SJCRH30 (cell line): Measurements from ENCODE around the gene RASA3. TPM values are rescaled to one million over a fixed set of nuclear protein-coding genes. Genes with fewer than 3 reads are reported as not detected.

ENCODE experiments used
- DNase-seq, 2 experiments: peaks; one replicate each; pipeline ENCODE4 v3.0.0-alpha.2; 2015 to 2020
- H3K27ac ChIP-seq: fragments of 250-450 bp; sonication (Bioruptor Pico); 2 replicates; pipeline ENCODE4 v1.5.1; 2020; ENCODE audit warnings: mild to moderate bottlenecking, moderate library complexity
- H3K27me3 ChIP-seq: fragments of 250-450 bp; sonication (Bioruptor Pico); 2 replicates; pipeline ENCODE4 v1.5.1; 2020; ENCODE audit warnings: mild to moderate bottlenecking, moderate library complexity
- H3K36me3 ChIP-seq: fragments of 250-450 bp; sonication (Bioruptor Pico); 2 replicates; pipeline ENCODE4 v1.5.1; 2020; ENCODE audit warnings: mild to moderate bottlenecking, moderate library complexity
- H3K4me1 ChIP-seq: fragments of 250-450 bp; sonication (Bioruptor Pico); 2 replicates; pipeline ENCODE4 v1.5.1; 2020; ENCODE audit warnings: mild to moderate bottlenecking, moderate library complexity
- H3K4me3 ChIP-seq: fragments of 250-450 bp; sonication (Bioruptor Pico); 2 replicates; pipeline ENCODE4 v1.5.1; 2020; ENCODE audit warnings: mild to moderate bottlenecking, moderate library complexity
- H3K9me3 ChIP-seq: fragments of 250-450 bp; sonication (Bioruptor Pico); replicated peaks from 2 replicates; pipeline ENCODE4 v1.5.1; 2020; ENCODE audit warnings: mild to moderate bottlenecking, moderate library complexity
- total RNA-seq: library from RNA; depleted of rRNA; stranded (reverse); fragments of >200 nt; shearing (Covaris generic); gene quantifications from 2 replicates; pipeline ENCODE4 v1.2.3, GENCODE V29; 2014

Gene RASA3
- total RNA-seq, 1 experiment from 2014 or later, result 20.5 TPM

- no peaks in the 10 kb centered on the region for H3K9me3 ChIP-seq
- H3K36me3 ChIP-seq, result no peaks in the 10 kb centered on the region; the same call in 1 of the 2 replicates
- H3K4me3 ChIP-seq, result no peak overlapping the region
- no peaks in the 10 kb centered on the region for H3K4me1 ChIP-seq
- H3K27ac ChIP-seq, result no peak overlapping the region
- DNase-seq, result no peak
- no peaks in the 10 kb centered on the region for H3K27me3 ChIP-seq
Observed at GRCh38 chr13:114089751-114090400, 42.5 kb downstream of the RASA3 start.

DNA sequence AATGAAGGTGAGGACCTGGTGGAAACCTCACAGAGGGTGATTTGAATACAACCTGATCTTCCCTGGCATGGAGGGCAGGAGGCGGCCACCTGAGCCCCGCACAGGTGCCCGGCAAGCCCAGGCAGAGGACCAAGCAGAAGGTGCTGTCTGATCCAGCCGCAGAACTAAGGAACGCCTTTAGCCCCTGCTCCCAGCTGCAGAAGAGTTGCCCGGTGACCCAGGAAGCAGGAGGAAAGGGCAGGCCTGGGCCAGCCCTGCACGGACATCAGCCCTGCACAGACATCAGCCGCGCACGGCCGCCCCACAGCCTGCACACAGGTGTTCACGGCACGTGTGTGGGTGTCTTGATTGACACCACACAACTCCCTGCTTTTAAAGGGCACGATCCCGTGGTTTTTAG is 43.1 kb downstream of the RASA3 start:
- Histone ChIP-seq H3K27ac (no peak overlapping the region), H3K4me3 (no peak overlapping the region), H3K36me3 (no peaks in the 10 kb centered on the region; the same call in 1 of the 2 replicates), H3K9me3 (no peaks in the 10 kb centered on the region), H3K27me3 (no peaks in the 10 kb centered on the region), H3K4me1 (no peaks in the 10 kb centered on the region)
- no peak for DNase-seq

GRCh38 chr13:114088863-114089262 is 43.6 kb downstream of the RASA3 start:
- H3K4me1 ChIP-seq, result no peaks in the 10 kb centered on the region
- no peaks in the 10 kb centered on the region for H3K27me3 ChIP-seq
- no peak overlapping the region for H3K27ac ChIP-seq
- DNase-seq, result no peak
- H3K9me3 ChIP-seq, result no peaks in the 10 kb centered on the region
- H3K36me3 ChIP-seq, result no peaks in the 10 kb centered on the region; the same call in 1 of the 2 replicates
- H3K4me3 ChIP-seq, result no peak overlapping the region

DNA sequence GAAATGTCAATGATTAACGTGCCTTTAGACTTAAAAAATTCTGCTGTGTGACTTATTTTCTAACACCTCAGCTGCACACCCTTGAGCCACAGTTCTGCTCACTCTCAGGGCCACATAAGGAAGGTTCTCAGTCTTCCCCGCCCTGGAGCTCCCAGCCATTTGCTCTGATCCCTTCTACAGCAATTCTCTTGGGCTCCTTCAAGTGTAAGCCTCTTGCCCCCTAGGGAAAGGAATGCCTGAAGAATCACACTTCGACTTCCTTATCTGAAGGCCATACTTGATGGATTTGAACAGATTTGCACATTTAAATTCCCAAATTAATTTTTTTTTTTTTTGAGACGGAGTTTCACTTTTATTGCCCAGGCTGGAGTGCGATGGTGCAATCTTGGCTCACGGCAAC is 44.2 kb downstream of the RASA3 start:
- no peaks in the 10 kb centered on the region for H3K36me3 ChIP-seq
- H3K9me3 ChIP-seq, result no peaks in the 10 kb centered on the region
- H3K4me3 ChIP-seq, result no peak overlapping the region
- H3K27me3 ChIP-seq, result no peaks in the 10 kb centered on the region
- no peaks in the 10 kb centered on the region for H3K4me1 ChIP-seq
- DNase-seq, result no peak
- H3K27ac ChIP-seq, result no peak overlapping the region

DNA sequence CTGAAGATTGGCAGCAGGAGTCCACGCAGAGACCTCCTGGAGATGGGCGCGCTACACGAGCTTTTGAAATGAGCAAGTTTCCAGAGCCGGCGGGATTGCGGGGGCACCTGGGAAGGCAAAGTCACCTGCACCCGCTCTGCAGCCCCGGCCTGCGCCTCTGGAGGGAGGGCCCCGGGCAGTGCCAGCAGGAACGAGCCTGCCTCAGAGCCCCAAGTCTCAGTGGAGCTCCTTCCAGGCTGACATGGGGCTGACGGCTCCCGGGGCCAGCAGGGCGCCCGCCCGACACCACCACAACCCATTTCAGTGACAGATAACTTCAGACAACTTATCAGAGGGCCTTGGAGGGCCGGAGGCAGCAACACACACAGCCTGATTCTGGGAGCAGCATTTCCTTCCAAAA is 45.0 kb downstream of the RASA3 start:
- Histone ChIP-seq H3K27me3 (no peaks in the 10 kb centered on the region), H3K36me3 (no peaks in the 10 kb centered on the region), H3K9me3 (no peaks in the 10 kb centered on the region), H3K27ac (no peak overlapping the region), H3K4me1 (no peaks in the 10 kb centered on the region), H3K4me3 (no peak overlapping the region)
- no peak for DNase-seq

DNA sequence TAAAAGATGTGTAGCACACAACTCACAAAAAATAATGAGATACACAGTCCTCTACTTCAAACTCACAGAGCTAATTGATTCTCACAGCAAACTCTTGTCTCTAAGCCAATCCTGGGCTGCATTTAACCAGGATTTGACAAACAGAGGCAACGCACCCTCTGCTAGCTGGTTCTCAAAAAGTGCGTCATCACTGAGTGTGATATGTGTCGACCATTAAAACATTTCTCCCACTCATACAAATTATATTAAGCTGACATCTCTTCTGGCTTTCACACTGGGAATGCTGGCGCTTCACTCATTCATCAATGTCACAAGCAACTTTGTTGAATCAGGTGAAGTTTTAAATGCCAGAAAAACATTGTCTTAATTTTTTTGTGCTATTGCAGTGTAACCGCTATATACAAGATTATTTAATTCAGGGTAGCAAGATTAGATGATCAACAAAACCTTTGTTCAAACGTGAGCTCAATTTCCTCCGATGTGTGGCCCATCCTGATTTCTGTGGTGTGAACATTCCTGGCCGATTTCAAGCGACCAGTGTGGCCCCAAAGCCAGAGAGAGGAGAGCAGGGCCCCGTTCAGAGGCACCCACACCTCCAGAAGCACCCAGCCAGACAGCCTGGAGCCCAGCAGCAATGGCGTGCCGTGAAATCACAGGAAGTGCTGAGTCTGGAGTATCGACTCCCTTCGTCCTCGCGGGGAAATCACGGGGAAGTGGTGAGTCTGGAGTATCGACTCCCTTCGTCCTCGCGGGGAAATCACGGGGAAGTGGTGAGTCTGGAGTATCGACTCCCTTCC is 49.4 kb downstream of the RASA3 start:
- Histone ChIP-seq H3K27me3 (no peaks in the 10 kb centered on the region), H3K9me3 (no peaks in the 10 kb centered on the region), H3K36me3 (no peaks in the 10 kb centered on the region), H3K4me1 (no peaks in the 10 kb centered on the region), H3K27ac (no peak overlapping the region), H3K4me3 (no peak overlapping the region)
- no peak for DNase-seq

GRCh38 chr13:114081761-114082681 is 50.4 kb downstream of the RASA3 start:
- Histone ChIP-seq H3K9me3 (no peaks in the 10 kb centered on the region), H3K27me3 (no peaks in the 10 kb centered on the region), H3K4me1 (no peaks in the 10 kb centered on the region), H3K36me3 (no peaks in the 10 kb centered on the region), H3K4me3 (no peak overlapping the region), H3K27ac (no peak overlapping the region)
- no peak for DNase-seq

DNA sequence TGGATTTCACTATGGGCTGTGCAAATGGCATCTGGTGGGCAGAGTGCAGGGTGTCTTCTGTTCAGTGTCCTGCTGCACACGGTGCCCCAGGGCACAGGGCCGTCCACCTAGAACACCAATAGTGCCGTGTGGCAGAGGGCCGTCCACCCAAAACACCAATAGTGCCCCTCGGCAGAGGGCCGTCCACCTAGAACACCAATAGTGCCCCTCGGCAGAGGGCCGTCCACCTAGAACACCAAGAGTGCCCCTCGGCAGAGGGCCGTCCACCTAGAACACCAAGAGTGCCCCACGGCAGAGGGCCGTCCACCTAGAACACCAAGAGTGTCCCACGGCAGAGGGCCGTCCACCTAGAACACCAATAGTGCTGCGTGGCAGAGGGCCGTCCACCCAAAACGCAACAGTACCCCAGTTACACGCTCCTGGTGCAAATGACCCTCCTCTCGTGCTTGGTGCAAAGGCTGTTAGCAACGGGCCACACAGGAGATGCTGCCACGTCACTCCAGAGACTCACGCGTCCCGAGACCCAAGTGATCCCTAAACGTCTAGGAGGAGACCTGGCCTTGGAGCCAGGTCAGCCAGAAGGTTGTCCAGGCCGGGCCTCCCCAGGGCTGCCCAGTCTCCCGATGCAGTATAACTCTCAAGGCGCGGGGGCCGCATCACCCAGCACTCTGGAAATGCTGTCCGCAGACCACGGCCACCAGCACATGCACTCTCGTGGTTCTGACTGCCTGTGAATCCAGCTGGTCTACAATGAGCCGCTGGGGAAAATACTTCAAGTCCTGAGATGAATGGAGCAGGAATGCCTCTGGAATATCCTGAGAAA is 51.5 kb downstream of the RASA3 start:
- Histone ChIP-seq H3K36me3 (0 out of 2 replicates have a peak, but pooled peaks cover 2% of the 10 kb centered on the region), H3K9me3 (no peaks in the 10 kb centered on the region), H3K4me3 (no peak overlapping the region), H3K27ac (no peak overlapping the region), H3K4me1 (no peaks in the 10 kb centered on the region), H3K27me3 (no peaks in the 10 kb centered on the region)
- DNase-seq, result no peak

GRCh38 chr13:114079601-114080536 is 52.6 kb downstream of the RASA3 start:
- no peak for DNase-seq
- no peaks in the 10 kb centered on the region for H3K9me3 ChIP-seq
- no peaks in the 10 kb centered on the region for H3K27me3 ChIP-seq
- no peak overlapping the region for H3K27ac ChIP-seq
- 0 out of 2 replicates have a peak, but pooled peaks cover 2% of the 10 kb centered on the region for H3K36me3 ChIP-seq
- no peaks in the 10 kb centered on the region for H3K4me1 ChIP-seq
- H3K4me3 ChIP-seq, result no peak overlapping the region

DNA sequence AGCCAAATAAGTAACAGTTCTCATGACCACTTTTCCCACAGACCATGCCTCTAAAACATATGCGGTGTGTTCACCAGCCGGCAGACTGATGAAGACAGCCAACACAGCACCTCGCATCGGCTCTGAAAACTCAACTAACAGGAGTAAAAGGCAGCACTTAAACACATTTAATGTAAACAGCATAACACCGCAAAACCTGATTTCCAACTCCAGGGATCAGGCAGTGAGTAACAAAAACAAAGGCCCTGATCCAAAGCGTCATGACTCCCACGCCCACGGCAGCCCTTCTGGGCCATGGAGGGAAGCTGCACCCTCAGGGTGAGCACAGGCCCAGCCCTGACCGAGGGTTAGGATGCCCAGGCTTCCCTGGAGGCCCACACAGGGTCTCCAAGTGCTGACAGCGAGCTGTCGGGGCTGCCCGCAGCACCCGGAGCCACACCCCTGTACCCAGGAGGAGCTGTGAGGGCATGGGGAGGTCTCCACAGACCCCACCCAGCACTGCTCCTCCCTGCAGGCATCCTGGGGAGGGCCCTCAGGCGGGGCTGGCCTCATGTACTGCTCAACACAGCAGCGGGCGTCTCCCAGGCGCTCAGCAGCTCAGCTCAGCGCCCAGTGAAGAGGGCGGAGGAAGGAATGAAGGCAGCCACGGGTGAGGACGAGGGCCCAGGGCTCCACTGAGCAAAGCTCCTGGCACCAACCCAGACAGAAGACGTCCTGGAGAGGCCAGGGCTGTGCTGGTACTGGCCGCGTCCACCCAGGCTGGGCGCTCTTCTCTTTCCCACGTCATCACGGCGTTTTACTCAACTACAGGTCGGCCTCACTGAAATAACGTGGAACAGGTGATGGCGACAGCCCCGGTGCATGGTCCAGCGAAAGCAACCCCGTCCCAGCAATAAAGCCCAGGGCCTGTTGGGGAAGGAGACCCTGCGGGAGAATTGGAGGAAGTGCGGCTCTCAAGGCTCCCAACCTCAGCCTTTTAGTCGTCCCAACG is 53.7 kb downstream of the RASA3 start:
- no peak overlapping the region for H3K27ac ChIP-seq
- 0 out of 2 replicates have a peak, but pooled peaks cover 2% of the 10 kb centered on the region for H3K36me3 ChIP-seq
- DNase-seq, result no peak
- no peak overlapping the region for H3K4me3 ChIP-seq
- H3K27me3 ChIP-seq, result no peaks in the 10 kb centered on the region
- H3K4me1 ChIP-seq, result no peaks in the 10 kb centered on the region
- H3K9me3 ChIP-seq, result no peaks in the 10 kb centered on the region

GRCh38 chr13:114077933-114078325 is 54.5 kb downstream of the RASA3 start:
- H3K4me3 ChIP-seq, result no peak overlapping the region
- 0 out of 2 replicates have a peak, but pooled peaks cover 2% of the 10 kb centered on the region for H3K36me3 ChIP-seq
- H3K27me3 ChIP-seq, result no peaks in the 10 kb centered on the region
- no peaks in the 10 kb centered on the region for H3K9me3 ChIP-seq
- no peaks in the 10 kb centered on the region for H3K4me1 ChIP-seq
- no peak for DNase-seq
- H3K27ac ChIP-seq, result no peak overlapping the region

- Histone ChIP-seq H3K27me3 (no peaks in the 10 kb centered on the region), H3K4me3 (no peak overlapping the region), H3K27ac (no peak overlapping the region), H3K4me1 (no peaks in the 10 kb centered on the region), H3K9me3 (no peaks in the 10 kb centered on the region), H3K36me3 (0 out of 2 replicates have a peak, but pooled peaks cover 2% of the 10 kb centered on the region)
- DNase-seq, result no peak
Observed at GRCh38 chr13:114077099-114077932, 55.1 kb downstream of the RASA3 start.
